MM.1S (cell line): Measurements from ENCODE around the gene IFRD1.

Source experiments
- DNase-seq: peaks from one replicate; pipeline ENCODE4 v3.0.0-alpha.2; 2015
- H2AFZ ChIP-seq: fragments of 300-600 bp; sonication (generic); 2 replicates; pipeline ENCODE4 v1.6.0; 2016; ENCODE audit warnings: antibody characterized with exemption, low read length
- H3F3A ChIP-seq: fragments of 300-600 bp; sonication (generic); 2 replicates; pipeline ENCODE4 v1.6.1; 2016; ENCODE audit warnings: mild to moderate bottlenecking, antibody characterized with exemption, low read length, moderate library complexity, mixed read lengths; ENCODE audit not compliant: insufficient read depth
- H3K27ac ChIP-seq: fragments of 300-600 bp; sonication (generic); 2 replicates; pipeline ENCODE4 v1.5.1; 2016; ENCODE audit warnings: mild to moderate bottlenecking, low read length
- H3K27me3 ChIP-seq: fragments of 300-600 bp; sonication (generic); replicated peaks from 2 replicates; pipeline ENCODE4 v1.6.0; 2016; ENCODE audit warnings: low read length; ENCODE audit not compliant: insufficient read depth
- H3K36me3 ChIP-seq: fragments of 300-600 bp; sonication (generic); replicated peaks from 2 replicates; pipeline ENCODE4 v1.6.1; 2016; ENCODE audit warnings: mild to moderate bottlenecking, low read length, mixed read lengths; ENCODE audit not compliant: insufficient read depth
- H3K4me1 ChIP-seq: fragments of 300-600 bp; sonication (generic); 2 replicates; pipeline ENCODE4 v1.6.1; 2016; ENCODE audit warnings: low read length, mixed read lengths
- H3K4me2 ChIP-seq: fragments of 300-600 bp; sonication (generic); 2 replicates; pipeline ENCODE4 v1.6.0; 2016; ENCODE audit warnings: low read depth, low read length
- H3K4me3 ChIP-seq: fragments of 300-600 bp; sonication (generic); 2 replicates; pipeline ENCODE4 v1.5.1; 2016; ENCODE audit warnings: low read length, mixed read lengths
- H3K79me2 ChIP-seq: fragments of 300-600 bp; sonication (generic); 2 replicates; pipeline ENCODE4 v1.6.1; 2016; ENCODE audit warnings: mixed run types, low read length, mixed read lengths
- H3K9ac ChIP-seq: fragments of 300-600 bp; sonication (generic); 2 replicates; pipeline ENCODE4 v1.6.1; 2016; ENCODE audit warnings: low read length, mixed read lengths
- H3K9me2 ChIP-seq: fragments of 300-600 bp; sonication (generic); replicated peaks from 2 replicates; pipeline ENCODE4 v1.6.1; 2016; ENCODE audit warnings: mild to moderate bottlenecking, low read length, mixed read lengths; ENCODE audit not compliant: insufficient read depth
- H3K9me3 ChIP-seq: fragments of 300-600 bp; sonication (generic); replicated peaks from 2 replicates; pipeline ENCODE4 v1.6.1; 2016; ENCODE audit warnings: mild to moderate bottlenecking, low read length, mixed read lengths; ENCODE audit not compliant: insufficient read depth
- H4K20me1 ChIP-seq: fragments of 300-600 bp; sonication (generic); 2 replicates; pipeline ENCODE4 v1.6.1; 2016; ENCODE audit warnings: mild to moderate bottlenecking, low read length, moderate library complexity, mixed read lengths; ENCODE audit not compliant: insufficient read depth
- EZH2 ChIP-seq: fragments of 300-600 bp; sonication (generic); optimal IDR thresholded peaks from 2 replicates; pipeline ENCODE3; 2017; ENCODE audit warnings: low read depth, mild to moderate bottlenecking, antibody characterized with exemption, low read length, mixed read lengths
- EZH2phosphoT487 ChIP-seq: fragments of 300-600 bp; sonication (generic); IDR thresholded peaks from 2 replicates; pipeline ENCODE4 v1.6.1; 2018; ENCODE audit warnings: antibody characterized with exemption, low read length
- TF ChIP-seq, protein P1 (sequence below): fragments of 300-600 bp; sonication (generic); IDR thresholded peaks from 2 replicates; pipeline ENCODE4 v1.5.1; 2016; ENCODE audit warnings: antibody characterized with exemption, low read length, mixed read lengths

Gene IFRD1

DNA sequence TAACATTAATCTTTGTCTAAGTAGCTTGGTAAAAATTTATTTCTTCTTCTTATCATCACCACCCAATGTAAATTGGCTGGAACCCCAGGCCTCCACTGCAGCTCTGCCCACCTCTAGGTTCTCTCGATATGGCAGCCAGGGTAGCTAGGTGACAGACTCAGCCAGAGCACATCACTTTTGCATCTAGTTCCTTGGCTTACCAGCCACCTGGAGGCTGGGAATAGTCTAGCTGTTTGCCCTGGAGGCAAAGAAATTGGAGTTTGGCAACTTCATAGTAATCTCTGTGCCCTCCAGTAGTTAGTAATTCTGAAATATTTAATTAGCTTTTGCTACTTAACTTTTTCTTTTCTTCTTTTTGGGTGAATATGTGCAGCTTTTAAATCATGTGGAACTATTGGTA lies 9.4 kb downstream of the IFRD1 start:
- DNase-seq = no peak

GRCh38 chr7:112462236-112462635 lies 12.0 kb downstream of the IFRD1 start:
- Histone ChIP-seq H3K9ac (no peak overlapping the region), H2AFZ (no peak overlapping the region), H3K9me3 (no peaks in the 10 kb centered on the region), H3K4me2 (no peak overlapping the region), H3K27me3 (no peaks in the 10 kb centered on the region), H3F3A (no peaks in the 10 kb centered on the region), H3K4me3 (no peak overlapping the region), H4K20me1 (peaks cover 5% of the 10 kb centered on the region; the same call in 1 of the 2 replicates), H3K9me2 (no peaks in the 10 kb centered on the region), H3K36me3 (peaks cover 29% of the 10 kb centered on the region; the same call in 1 of the 2 replicates), H3K27ac (no peak overlapping the region), H3K79me2 (peaks cover 25% of the 10 kb centered on the region), H3K4me1 (no peaks in the 10 kb centered on the region)
- DNase-seq = no peak
- TF ChIP-seq EZH2phosphoT487 (no peak), EZH2 (no peak)
- TF ChIP-seq, protein P1, sequence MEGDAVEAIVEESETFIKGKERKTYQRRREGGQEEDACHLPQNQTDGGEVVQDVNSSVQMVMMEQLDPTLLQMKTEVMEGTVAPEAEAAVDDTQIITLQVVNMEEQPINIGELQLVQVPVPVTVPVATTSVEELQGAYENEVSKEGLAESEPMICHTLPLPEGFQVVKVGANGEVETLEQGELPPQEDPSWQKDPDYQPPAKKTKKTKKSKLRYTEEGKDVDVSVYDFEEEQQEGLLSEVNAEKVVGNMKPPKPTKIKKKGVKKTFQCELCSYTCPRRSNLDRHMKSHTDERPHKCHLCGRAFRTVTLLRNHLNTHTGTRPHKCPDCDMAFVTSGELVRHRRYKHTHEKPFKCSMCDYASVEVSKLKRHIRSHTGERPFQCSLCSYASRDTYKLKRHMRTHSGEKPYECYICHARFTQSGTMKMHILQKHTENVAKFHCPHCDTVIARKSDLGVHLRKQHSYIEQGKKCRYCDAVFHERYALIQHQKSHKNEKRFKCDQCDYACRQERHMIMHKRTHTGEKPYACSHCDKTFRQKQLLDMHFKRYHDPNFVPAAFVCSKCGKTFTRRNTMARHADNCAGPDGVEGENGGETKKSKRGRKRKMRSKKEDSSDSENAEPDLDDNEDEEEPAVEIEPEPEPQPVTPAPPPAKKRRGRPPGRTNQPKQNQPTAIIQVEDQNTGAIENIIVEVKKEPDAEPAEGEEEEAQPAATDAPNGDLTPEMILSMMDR = no peak

More for the DNA sequence above, 9.4 kb downstream of the IFRD1 start:
- H3K79me2 ChIP-seq = peaks cover 39% of the 10 kb centered on the region
- H3K27me3 ChIP-seq = no peaks in the 10 kb centered on the region
- H3K9me2 ChIP-seq = no peaks in the 10 kb centered on the region
- peaks cover 5% of the 10 kb centered on the region; the same call in 1 of the 2 replicates for H4K20me1 ChIP-seq
- no peak overlapping the region for H2AFZ ChIP-seq
- no peak overlapping the region for H3K4me3 ChIP-seq
- H3K9ac ChIP-seq = no peak overlapping the region
- no peaks in the 10 kb centered on the region for H3F3A ChIP-seq
- TF ChIP-seq, protein P1 = no peak
- TF ChIP-seq EZH2 (no peak), EZH2phosphoT487 (no peak)
- H3K4me1 ChIP-seq = no peaks in the 10 kb centered on the region
- H3K36me3 ChIP-seq = peaks cover 29% of the 10 kb centered on the region; the same call in 1 of the 2 replicates
- H3K27ac ChIP-seq = no peak overlapping the region
- no peak overlapping the region for H3K4me2 ChIP-seq
- no peaks in the 10 kb centered on the region for H3K9me3 ChIP-seq

DNA sequence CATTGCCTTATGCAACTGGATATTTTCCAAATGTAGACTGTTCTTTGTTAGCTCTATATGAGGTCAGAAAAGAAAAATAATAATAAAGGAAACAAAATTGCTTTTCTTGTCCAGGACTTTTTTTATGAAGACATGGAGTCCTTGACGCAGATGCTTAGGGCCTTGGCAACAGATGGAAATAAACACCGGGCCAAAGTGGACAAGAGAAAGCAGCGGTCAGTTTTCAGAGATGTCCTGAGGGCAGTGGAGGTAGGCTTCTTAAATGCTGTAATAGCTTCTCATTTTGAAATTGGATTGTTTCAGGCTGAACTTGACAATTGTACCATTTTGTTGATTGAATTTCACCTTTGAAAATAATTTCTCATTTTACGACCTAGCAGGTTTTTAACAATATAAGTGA lies 17.6 kb downstream of the IFRD1 start:
- no peaks in the 10 kb centered on the region for H3K27me3 ChIP-seq
- no peak overlapping the region for H3K4me2 ChIP-seq
- no peaks in the 10 kb centered on the region for H3K9me3 ChIP-seq
- TF ChIP-seq, protein P1 = no peak
- TF ChIP-seq EZH2 = no peak
- TF ChIP-seq EZH2phosphoT487 = no peak
- peaks cover 29% of the 10 kb centered on the region for H3K36me3 ChIP-seq
- peaks cover 18% of the 10 kb centered on the region; the same call in 1 of the 2 replicates for H3K79me2 ChIP-seq
- no peaks in the 10 kb centered on the region for H4K20me1 ChIP-seq
- no peak for DNase-seq
- no peaks in the 10 kb centered on the region for H3F3A ChIP-seq
- no peak overlapping the region for H3K27ac ChIP-seq
- no peaks in the 10 kb centered on the region for H3K4me1 ChIP-seq
- no peaks in the 10 kb centered on the region for H3K9me2 ChIP-seq
- no peak overlapping the region for H3K4me3 ChIP-seq
- H2AFZ ChIP-seq = no peak overlapping the region
- H3K9ac ChIP-seq = no peak overlapping the region
